Tibial nerve (tissue), 4 donors: Measurements from ENCODE around the gene PLEKHA6. TPM values are rescaled to one million over a fixed set of nuclear protein-coding genes. Genes with fewer than 3 reads are reported as not detected.

Source experiments
- DNase-seq, 2 donors: peaks; one replicate each; pipeline ENCODE4 v3.0.0-alpha.2; 2019; ENCODE audit warnings: low spot score in 2 of 2
- H3K27ac ChIP-seq, 4 donors: fragments of 200-600 bp; sonication (generic) in 3 of 4; one replicate each; pipeline ENCODE4 v1.5.1; 2017 to 2019; ENCODE audit warnings: mild to moderate bottlenecking in 1 of 4
- H3K27me3 ChIP-seq, 2 donors: fragments of 200-600 bp; sonication (generic) in 1 of 2; one replicate each; pipeline versions ENCODE4 v1.5.1 to v1.6.0; 2017 to 2019
- H3K36me3 ChIP-seq, 3 donors: fragments of 200-600 bp; sonication (generic); one replicate each; pipeline ENCODE4 v1.5.1; 2018 to 2019
- H3K4me1 ChIP-seq, 4 donors: fragments of 200-600 bp; sonication (generic) in 3 of 4; one replicate each; pipeline ENCODE4 v1.5.1; 2017 to 2019
- H3K4me3 ChIP-seq, 4 donors: fragments of 200-600 bp; sonication (generic) in 3 of 4; one replicate each; pipeline ENCODE4 v1.5.1; 2017 to 2019; ENCODE audit warnings: mild to moderate bottlenecking in 1 of 4, moderate library complexity in 1 of 4
- H3K9me3 ChIP-seq, 4 donors: fragments of 200-600 bp; sonication (generic) in 3 of 4; one replicate each; pipeline ENCODE4 v1.5.1; 2017 to 2019
- EP300 ChIP-seq, 2 donors: sonication (generic); formaldehyde crosslinking; IDR thresholded peaks; one replicate each; pipeline ENCODE4 v1.6.1; 2017; ENCODE audit warnings: antibody characterized with exemption in 2 of 2, mild to moderate bottlenecking in 1 of 2
- POLR2A ChIP-seq, 2 donors: fragments of 450-650 bp; IDR thresholded peaks; one replicate each; pipeline ENCODE4 v1.6.1; 2017; ENCODE audit warnings: antibody characterized with exemption in 2 of 2, mild to moderate bottlenecking in 2 of 2, moderate library complexity in 2 of 2
- WGBS, 2 donors: methylation state at CpG; one replicate each; pipeline ENCODE4 v1.1.5; 2018; 5-methylcytosine and 5-hydroxymethylcytosine counted together
- total RNA-seq, 4 donors: library from RNA; depleted of rRNA; stranded (reverse); fragments of >200 nt; gene quantifications; one replicate each; pipeline ENCODE4 v1.1.0, GENCODE V29; 2016
- TF ChIP-seq, protein P1 (sequence below), 5 experiments: fragments of 200-600 bp in 3 of 5; fragments of 450-650 bp in 2 of 5; sonication (generic) in 3 of 5; IDR thresholded peaks; one replicate each; pipeline ENCODE4 v1.5.1; 2016 to 2019; ENCODE audit warnings: antibody characterized with exemption in 5 of 5, mild to moderate bottlenecking in 3 of 5, moderate library complexity in 2 of 5

The PLEKHA6 gene
- total RNA-seq, 4 donors from 2014 or later, result 6.6 to 13.9 (median 12.1) TPM

DNA sequence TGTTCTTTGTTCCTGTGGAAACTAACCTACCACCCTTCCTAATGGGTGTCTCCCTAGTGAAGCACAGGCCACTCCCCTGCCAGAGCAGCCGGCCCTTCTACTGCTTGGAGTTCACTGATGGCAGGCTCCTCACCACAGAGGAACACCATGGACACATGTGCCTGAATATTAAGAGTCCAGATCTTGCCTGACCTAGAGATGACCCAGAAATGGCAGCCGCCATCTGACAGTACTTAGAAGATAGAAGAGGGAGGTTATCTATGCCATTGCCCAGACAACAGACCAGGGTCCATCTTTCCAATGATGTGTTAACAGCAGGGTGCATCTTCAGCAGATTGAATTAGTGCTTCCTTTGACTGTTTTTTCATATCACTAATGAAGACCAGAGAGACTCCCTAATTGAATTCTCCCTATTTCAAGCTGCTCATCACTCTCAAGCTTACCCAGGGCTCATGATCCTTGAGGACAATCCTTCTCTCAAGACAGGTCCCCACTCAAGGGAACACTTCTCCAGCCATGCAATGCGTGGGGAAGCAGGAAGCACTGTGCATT lies 59.8 kb downstream of the PLEKHA6 start:
- TF ChIP-seq EP300 (IDR thresholded peaks at IDR 0.05) (no peak), POLR2A (IDR thresholded peaks at IDR 0.05) (no peak)
- TF ChIP-seq, protein P1, sequence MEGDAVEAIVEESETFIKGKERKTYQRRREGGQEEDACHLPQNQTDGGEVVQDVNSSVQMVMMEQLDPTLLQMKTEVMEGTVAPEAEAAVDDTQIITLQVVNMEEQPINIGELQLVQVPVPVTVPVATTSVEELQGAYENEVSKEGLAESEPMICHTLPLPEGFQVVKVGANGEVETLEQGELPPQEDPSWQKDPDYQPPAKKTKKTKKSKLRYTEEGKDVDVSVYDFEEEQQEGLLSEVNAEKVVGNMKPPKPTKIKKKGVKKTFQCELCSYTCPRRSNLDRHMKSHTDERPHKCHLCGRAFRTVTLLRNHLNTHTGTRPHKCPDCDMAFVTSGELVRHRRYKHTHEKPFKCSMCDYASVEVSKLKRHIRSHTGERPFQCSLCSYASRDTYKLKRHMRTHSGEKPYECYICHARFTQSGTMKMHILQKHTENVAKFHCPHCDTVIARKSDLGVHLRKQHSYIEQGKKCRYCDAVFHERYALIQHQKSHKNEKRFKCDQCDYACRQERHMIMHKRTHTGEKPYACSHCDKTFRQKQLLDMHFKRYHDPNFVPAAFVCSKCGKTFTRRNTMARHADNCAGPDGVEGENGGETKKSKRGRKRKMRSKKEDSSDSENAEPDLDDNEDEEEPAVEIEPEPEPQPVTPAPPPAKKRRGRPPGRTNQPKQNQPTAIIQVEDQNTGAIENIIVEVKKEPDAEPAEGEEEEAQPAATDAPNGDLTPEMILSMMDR (IDR thresholded peaks at IDR 0.05), result no peak
- no peak overlapping the region for H3K27ac ChIP-seq
- no peak for DNase-seq
- no peak overlapping the region for H3K4me3 ChIP-seq
- H3K27me3 ChIP-seq, result no peaks in the 10 kb centered on the region
- H3K4me1 ChIP-seq, result peaks cover 0 to 43% (median 15%) of the 10 kb centered on the region in 4 donors
- no peaks in the 10 kb centered on the region for H3K36me3 ChIP-seq
- 80 to 88% methylated on average over 3 of the region's 3 CpGs for WGBS, 2 donors
- no peaks in the 10 kb centered on the region for H3K9me3 ChIP-seq

DNA sequence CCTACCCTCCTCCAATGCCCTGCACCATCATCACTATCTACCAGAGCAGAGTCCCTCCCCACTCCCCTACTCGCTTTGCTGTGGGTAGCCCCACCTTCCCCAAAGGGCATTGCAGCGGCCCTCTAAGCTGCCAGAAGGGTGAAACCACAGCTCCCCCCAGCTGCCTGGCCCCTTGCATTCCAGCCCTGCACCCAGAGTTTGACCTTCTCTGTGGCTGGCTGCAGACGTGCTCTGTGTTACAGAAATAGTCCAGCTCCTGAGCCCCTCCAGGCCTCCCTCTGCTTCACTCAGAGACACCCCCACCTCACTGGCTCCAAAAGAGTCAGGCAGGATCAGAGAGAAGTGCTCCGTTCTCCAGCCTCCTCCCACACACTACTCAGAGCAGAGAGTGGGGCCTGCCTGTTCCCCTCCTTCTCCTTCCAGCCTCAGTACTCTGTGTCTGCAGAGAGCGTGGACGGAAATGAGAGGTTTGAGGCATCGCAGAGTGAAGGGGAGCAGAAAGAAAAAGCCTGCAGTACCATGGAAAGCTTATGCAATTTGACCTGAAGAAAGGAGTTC lies 63.2 kb downstream of the PLEKHA6 start:
- no peaks in the 10 kb centered on the region for H3K36me3 ChIP-seq
- TF ChIP-seq EP300 (IDR thresholded peaks at IDR 0.05), result no peak
- TF ChIP-seq POLR2A (IDR thresholded peaks at IDR 0.05), result no peak
- TF ChIP-seq, protein P1 (IDR thresholded peaks at IDR 0.05), result no peak
- H3K4me1 ChIP-seq, result peaks cover 0 to 66% (median 19%) of the 10 kb centered on the region in 4 donors
- H3K4me3 ChIP-seq, result no peak overlapping the region
- whole genome bisulfite sequencing, 2 donors, result 6 to 14% methylated on average over 7 of the region's 7 CpGs
- H3K9me3 ChIP-seq, result no peaks in the 10 kb centered on the region
- H3K27ac ChIP-seq, result no peak overlapping the region
- no peaks in the 10 kb centered on the region for H3K27me3 ChIP-seq
- no peak for DNase-seq

DNA sequence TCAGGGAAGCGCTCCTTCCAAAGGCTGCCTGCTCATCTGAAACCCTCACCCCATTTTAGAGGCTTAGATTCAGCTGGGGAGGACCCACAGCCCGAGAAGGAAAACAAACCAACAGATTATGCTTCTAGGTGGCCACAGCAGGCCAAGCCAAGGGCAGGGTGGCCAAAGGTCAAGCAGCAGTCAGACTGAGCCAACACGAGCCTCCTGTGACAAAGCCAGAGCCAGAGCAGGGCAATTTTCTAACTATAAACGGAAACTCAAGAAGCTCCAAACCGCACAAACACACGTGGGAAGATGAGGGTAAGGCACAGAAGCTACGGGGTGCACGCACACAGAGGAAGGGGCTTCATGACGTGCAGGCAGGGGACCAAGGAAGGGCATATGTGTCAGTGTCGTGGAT lies 64.1 kb downstream of the PLEKHA6 start:
- DNase-seq, result no peak
- Histone ChIP-seq H3K9me3 (no peaks in the 10 kb centered on the region), H3K4me3 (no peak overlapping the region), H3K36me3 (no peaks in the 10 kb centered on the region), H3K27ac (peak overlapping the region in 2 of 4 donors; percentile 46 to 60), H3K4me1 (peaks cover 0 to 66% (median 19%) of the 10 kb centered on the region in 4 donors), H3K27me3 (no peaks in the 10 kb centered on the region)
- TF ChIP-seq EP300 (IDR thresholded peaks at IDR 0.05), result no peak
- TF ChIP-seq, protein P1 (IDR thresholded peaks at IDR 0.05), result no peak
- no peak for TF ChIP-seq POLR2A (IDR thresholded peaks at IDR 0.05)
- WGBS, 2 donors, result 35 to 41% methylated on average over 10 of the region's 10 CpGs

DNA sequence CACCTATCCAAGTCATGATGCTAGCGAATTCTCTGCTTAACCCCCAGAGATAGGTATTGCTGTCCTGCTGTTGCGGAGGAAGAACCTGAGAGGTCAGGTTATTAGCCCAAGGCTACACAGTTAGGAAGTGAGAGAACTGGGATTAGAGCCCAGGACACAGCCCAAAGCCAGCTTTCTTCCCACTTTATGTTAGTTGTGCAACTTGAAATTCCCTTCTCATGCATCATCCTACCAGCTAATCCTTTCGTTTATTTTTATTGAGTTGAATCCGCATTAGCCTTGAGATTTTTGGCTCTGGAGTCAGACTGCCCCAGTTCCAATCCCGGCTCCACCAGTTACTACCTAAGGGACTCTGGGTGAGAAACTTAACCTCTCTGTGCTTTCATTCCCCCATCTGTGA lies 65.4 kb downstream of the PLEKHA6 start:
- H3K27me3 ChIP-seq, result peaks cover 0 to 4% of the 10 kb centered on the region in 2 donors
- 54 to 64% methylated on average over 5 of the region's 5 CpGs for WGBS, 2 donors
- no peaks in the 10 kb centered on the region for H3K9me3 ChIP-seq
- peak; percentile 37 to 74 for DNase-seq
- H3K36me3 ChIP-seq, result no peaks in the 10 kb centered on the region
- peaks cover 0 to 57% (median 19%) of the 10 kb centered on the region in 4 donors for H3K4me1 ChIP-seq
- TF ChIP-seq, protein P1 (IDR thresholded peaks at IDR 0.05), result no peak
- TF ChIP-seq EP300 (IDR thresholded peaks at IDR 0.05) (peak in 1 of 2 donors; percentile 76), POLR2A (IDR thresholded peaks at IDR 0.05) (no peak)
- H3K27ac ChIP-seq, result peak overlapping the region in 3 of 4 donors; percentile 31 to 76 (median 65)
- H3K4me3 ChIP-seq, result no peak overlapping the region

DNA sequence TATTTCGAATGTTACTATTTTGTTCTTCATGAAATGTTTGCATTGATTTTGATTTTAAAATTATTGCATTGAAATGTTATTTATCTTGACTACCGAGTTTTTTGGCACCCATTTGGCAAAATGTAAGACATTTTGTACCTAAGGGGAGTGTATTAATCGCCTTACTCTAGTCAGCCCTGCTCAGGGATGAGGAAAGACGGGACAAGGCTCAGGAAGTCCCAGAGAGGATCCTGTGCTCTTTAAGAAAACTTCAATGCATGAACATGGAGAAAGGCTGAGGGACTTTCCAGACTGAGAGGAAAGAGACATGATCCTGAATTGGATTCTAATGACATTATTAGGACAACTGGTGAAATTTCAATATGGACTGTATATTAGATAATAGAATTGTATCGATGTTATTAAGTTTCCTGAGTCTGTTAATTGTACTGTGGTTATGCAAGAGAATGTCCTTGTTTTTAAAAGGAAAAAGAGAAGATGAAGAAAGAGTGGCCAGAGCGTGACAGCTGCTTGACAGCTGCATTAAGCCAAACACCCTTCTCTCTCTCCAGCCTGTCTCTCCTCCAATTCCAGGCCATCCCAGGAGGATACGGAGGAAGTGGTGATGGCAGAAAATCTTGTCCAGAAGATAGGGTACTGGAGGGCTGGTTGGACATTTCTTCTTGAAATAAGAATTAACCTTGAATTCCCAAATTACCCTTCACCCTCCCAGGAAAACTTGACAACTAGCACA lies 66.0 kb downstream of the PLEKHA6 start:
- WGBS, 2 donors, result 67 to 72% methylated on average over 7 of the region's 7 CpGs
- H3K4me3 ChIP-seq, result no peak overlapping the region
- no peaks in the 10 kb centered on the region for H3K36me3 ChIP-seq
- H3K4me1 ChIP-seq, result peaks cover 0 to 58% (median 20%) of the 10 kb centered on the region in 4 donors
- TF ChIP-seq EP300 (IDR thresholded peaks at IDR 0.05), result no peak
- TF ChIP-seq, protein P1 (IDR thresholded peaks at IDR 0.05), result no peak
- no peak for TF ChIP-seq POLR2A (IDR thresholded peaks at IDR 0.05)
- no peaks in the 10 kb centered on the region for H3K9me3 ChIP-seq
- H3K27ac ChIP-seq, result peak overlapping the region in 3 of 4 donors; percentile 7 to 76 (median 65)
- DNase-seq, result peak in 1 of 2 donors; percentile 56
- peaks cover 0 to 5% of the 10 kb centered on the region in 2 donors for H3K27me3 ChIP-seq
